RPMI7951 (cell line): ENCODE results near the gene OR10V1. TPM values are rescaled to one million over a fixed set of nuclear protein-coding genes. Genes with fewer than 3 reads are reported as not detected.
A peak's percentile ranks its signal among the peaks of the same experiment; 100 is the strongest.
"Not testable (repeated sequence)": the region's sequence is repeated elsewhere in the genome, so short reads cannot be mapped to it uniquely, and the experiment has no call there.

Experiments used
- DNase-seq: peaks from one replicate; pipeline ENCODE4 v3.0.0-alpha.2; 2012; ENCODE audit warnings: low read depth
- total RNA-seq: library from RNA; depleted of rRNA; stranded (reverse); fragments of >200 nt; shearing (Covaris generic); gene quantifications from 2 replicates; pipeline ENCODE4 v1.2.3, GENCODE V29; 2014

OR10V1 gene
- total RNA-seq, 1 experiment from 2014 or later, result not detected

DNA sequence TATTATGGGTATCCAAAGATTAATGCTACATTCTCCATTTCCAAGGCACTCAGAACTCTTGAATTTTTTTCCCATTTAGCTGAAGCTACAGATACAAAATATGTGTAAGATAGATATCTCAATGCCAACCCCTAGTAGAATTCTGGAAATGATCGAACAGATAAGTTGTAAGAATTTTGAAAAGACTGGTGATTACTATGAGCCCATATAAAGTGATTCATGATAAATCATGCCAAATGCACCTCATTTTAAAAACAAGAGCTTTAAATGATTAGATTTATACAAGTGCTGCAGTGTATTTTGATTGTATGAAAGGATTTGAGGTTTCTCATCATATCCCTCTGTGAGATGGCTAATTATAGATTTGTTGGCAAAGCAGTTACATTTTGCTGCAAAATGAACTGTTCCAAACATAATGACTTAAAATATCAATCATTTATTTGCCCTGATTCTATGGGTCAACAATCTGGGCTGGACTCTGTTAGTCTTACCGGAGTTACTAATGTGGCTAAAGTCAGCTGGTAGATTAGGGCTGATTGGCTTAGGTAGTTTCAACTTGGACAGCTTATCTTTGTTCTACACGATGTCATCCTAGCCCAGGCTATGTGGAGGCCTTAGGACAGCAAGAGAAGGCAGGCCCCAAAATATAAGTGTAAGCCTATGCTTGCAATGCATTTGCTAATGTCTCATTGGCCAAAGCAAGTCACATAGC, 3.4 kb downstream of the OR10V1 start:
- DNase-seq, result peak; percentile 15

- peak; percentile 69 for DNase-seq
Observed at GRCh38 chr11:59708537-59708936, 5.1 kb downstream of the OR10V1 start.

GRCh38 chr11:59707371-59707770, 6.3 kb downstream of the OR10V1 start:
- DNase-seq, result no peak

DNA sequence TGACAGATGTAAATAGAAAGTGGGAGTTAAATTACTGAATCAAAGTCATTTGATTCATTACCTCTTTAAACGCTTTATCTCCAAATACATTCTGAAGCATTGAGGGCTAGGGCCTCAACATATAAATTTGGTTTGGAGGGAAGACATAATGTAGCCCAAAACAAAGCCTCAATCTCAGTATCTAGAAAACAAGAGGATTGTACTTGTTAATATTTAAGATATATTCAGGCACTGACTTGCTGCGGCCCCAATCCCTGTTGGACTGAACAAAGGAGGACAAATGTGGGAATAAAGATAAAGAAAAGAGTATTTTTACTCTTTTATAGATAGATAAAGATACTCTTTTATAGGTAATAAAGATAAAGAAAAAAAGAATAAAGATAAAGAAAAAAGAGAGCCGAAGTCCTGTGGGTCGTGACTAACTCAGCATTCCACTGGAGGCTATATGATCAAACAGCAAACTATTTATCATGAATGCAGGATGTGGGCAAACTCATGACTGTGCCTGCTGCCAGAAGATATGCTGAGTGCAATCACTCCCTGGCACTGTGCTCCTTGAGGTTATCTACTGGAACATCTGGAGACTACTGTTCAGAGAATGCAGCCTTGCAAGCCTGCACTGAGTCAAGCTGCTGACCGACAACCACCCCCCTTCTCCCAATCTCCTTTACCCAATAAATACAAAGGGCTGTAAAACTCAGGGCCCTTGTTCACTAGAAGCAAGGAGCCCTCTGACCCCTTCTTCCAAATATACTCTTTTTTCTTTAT, 6.9 kb downstream of the OR10V1 start:
- peak; percentile 98 for DNase-seq

DNA sequence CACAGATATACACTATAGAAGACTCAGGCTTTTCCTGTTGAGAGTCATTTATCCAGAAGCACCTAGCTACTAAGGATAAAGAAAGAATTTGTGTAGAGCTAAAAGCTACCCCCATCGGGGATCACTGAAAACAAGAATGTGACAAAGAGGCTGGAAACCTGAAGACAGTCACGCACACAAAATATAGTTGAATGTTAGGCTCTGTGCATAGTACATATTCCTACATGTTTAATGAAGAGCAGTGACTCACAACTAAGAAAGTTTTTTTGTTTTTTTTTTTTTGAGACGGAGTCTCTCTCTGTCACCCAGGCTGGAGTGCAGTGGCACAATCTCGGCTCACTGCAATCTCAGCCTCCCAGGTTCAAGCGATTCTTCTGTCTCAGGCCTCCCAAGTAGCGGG, 8.4 kb downstream of the OR10V1 start:
- DNase-seq, result peak; percentile 49

DNA sequence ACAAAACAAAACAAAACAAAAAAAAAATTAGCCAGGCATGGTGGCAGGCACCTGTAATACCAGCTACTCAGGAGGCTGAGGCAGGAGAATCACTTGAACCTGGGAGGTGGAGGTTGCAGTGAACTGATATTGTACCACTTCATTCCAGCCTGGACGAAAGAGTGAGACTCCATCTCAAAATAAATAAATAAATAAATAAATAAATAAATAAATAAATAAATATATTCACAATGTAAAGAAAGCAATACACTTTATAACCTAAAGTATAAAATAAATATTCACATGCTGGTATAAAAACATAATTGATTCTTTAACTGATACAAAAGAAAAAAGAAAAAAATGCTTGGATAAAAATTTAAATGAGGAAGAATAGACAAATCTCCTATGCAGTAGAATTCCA, 10.1 kb downstream of the OR10V1 start:
- DNase-seq, result not testable (repeated sequence)

DNA sequence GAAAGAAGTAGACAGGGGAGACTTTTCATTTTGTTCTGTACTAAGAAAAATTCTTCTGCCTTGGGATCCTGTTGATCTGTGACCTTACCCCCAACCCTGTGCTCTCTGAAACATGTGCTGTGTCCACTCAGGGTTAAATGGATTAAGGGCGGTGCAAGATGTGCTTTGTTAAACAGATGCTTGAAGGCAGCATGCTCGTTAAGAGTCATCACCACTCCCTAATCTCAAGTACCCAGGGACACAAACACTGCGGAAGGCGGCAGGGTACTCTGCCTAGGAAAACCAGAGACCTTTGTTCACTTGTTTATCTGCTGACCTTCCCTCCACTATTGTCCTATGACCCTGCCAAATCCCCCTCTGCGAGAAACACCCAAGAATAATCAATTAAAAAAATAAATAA, 13.5 kb downstream of the OR10V1 start:
- DNase-seq, result not testable (repeated sequence)

- DNase-seq, result no peak
Observed at GRCh38 chr11:59698506-59698905, 15.1 kb downstream of the OR10V1 start.

- DNase-seq, result no peak
Observed at GRCh38 chr11:59692915-59693314, 20.7 kb downstream of the OR10V1 start.

- no peak for DNase-seq
Observed at GRCh38 chr11:59691156-59691555, 22.5 kb downstream of the OR10V1 start.

DNA sequence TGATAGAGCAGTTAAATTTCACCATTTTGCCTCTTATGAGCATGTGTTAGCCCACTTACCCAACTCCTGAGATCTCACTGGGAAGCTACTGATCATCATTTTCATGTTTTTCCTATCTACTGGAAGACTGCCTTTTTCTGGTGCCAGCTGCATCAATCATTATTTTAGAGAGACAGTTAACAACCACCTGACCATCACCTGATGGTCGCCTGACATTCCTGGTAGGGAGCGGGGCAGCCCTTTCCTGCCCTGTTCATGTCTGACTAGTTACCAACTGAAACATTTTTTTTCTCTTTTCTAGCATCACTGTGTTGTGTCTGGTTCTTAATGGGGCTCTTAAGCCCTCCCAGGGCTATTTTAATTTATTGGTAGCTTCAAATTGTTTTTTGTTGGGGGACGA, 24.6 kb downstream of the OR10V1 start:
- DNase-seq, result no peak

DNA sequence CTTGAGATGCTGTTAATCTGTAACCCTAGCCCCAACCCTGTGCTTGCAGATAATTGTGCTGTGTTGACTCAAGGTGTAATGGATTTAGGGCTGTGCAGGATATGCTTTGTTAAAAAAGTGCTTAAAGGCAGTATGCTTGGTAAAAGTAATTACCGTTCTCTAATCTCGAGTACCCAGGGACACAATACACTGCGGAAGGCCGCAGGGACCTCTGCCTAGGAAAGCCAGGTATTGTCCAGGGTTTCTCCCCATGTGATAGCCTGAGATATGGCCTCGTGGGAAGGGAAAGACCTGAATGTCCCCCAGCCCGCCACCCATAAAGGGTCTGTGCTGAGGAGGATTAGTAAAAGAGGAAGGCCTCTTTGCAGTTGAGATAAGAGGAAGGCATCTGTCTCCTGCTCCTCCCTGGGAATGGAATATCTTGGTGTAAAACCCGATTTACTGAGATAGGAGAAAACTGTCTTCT, 32.4 kb downstream of the OR10V1 start:
- not testable (repeated sequence) for DNase-seq

- DNase-seq, result peak; percentile 77
Observed at GRCh38 chr11:59680287-59681154, 33.1 kb downstream of the OR10V1 start.

DNA sequence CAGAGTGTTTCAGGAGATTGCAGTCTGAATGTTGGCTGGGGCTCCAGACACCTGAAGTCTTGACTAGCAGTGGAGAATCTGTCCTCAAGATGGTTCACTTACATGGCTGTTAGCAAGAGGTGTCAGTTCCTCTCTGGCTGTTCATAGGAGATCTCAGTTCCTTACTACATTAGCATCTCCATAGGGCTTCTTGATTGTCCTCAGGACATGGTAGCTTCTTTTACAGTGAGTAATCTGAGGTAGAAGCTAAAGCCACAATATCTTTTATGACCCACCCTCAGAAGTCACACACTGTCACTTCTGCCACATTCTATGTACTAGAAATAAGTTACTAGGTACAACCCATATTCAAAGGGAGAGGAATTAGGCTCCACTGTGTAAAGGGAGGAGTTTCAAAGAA, 34.3 kb downstream of the OR10V1 start:
- no peak for DNase-seq

GRCh38 chr11:59678813-59679165, 34.9 kb downstream of the OR10V1 start:
- no peak for DNase-seq

DNA sequence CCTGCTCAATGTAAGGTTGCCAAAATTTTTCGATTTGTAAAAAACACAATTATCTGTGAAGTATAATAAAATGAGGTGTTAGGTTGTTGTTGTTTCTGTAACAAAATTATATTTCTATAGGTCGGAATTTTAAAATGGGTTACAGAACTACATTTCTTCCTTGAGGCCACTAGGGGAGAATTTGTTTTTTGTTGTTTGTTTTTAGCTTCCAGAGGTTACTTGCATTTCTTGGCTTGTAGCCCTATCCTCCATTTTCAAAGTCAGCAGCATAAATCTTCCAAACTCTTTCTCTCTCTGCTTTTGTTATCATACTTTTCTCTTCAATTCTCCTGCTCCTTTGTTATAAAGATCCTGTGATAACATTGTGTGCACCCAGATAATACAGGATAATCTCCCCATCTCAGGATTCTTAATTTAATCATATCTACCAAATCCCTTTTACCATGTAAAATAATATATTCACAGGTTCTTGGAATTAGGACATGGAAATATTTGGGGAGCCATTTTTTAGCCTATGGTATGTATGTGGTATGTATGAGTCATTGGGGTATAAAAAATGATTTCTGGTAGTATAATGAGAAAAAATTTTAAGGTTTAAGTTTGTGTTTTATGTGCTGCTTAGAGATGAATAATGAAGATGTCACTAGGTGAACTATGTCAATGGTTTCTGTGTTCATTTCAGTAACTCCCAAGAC, 35.4 kb downstream of the OR10V1 start:
- DNase-seq, result no peak

- no peak for DNase-seq
Observed at GRCh38 chr11:59676205-59676604, 37.4 kb downstream of the OR10V1 start.

DNA sequence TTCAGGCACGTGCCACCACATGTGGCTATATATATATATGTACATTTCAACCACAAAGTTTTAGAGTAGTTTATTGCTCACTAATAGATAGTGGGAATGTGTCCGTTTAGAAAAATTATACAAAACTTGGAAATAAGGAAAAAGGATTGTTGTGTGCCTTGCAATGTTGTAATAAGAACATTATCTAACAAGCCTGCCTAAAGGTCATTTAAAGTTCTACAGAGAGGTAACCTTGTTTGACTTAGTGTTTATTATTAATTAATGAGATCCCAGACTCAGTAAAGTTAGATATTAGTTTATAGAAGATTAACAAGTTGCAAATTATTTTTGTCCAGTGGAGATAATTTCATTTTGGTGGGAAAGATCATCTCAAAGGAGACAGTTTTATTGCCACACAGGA, 39.4 kb downstream of the OR10V1 start:
- no peak for DNase-seq

DNA sequence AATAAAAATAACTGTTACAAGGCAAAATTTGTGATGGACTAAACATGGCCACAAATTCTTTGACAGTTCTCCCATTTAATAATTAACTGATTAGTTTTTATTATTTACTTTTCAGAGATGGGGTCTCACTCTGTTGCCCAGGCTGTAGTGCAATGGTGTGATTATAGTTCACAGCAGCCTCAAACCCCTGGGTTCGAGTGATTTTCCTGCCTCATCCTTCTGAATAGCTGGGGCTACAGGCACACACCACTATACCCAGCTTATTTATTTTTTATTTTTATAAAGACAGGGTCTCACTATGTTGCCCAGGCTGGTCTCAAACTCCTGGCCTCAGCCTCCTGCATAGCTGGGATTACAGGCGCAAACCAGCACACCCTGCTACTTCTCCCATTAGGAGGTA, 40.4 kb downstream of the OR10V1 start:
- DNase-seq, result no peak

GRCh38 chr11:59671471-59671870, 42.2 kb downstream of the OR10V1 start:
- no peak for DNase-seq

DNA sequence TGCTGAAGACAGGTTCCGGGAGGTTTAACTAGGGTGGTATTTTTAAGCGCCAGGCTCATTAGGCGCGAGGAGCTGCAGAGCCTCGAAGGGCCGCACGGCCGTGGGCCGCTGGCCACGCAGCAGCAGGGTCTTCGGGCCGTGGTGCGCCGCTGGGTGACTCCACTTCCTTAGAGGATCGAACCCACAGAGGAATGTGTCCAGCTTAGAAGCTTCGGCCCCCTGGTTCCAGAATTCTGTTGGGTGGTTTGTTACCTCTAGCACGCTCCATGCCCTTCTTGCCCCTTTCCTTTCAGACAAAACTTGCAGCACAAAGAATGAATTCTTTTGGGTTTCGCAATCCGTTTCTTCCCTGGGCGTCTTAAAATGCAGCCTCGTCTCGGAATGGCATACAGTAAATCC, 44.0 kb downstream of the OR10V1 start:
- DNase-seq, result peak; percentile 52
